ENCODE data around the gene MLX. TPM values are rescaled to one million over a fixed set of nuclear protein-coding genes. Genes with fewer than 3 reads are reported as not detected.

Gene MLX
- total RNA-seq, 4 donors from 2014 or later: 47.0 to 62.8 (median 52.9) TPM

DNA sequence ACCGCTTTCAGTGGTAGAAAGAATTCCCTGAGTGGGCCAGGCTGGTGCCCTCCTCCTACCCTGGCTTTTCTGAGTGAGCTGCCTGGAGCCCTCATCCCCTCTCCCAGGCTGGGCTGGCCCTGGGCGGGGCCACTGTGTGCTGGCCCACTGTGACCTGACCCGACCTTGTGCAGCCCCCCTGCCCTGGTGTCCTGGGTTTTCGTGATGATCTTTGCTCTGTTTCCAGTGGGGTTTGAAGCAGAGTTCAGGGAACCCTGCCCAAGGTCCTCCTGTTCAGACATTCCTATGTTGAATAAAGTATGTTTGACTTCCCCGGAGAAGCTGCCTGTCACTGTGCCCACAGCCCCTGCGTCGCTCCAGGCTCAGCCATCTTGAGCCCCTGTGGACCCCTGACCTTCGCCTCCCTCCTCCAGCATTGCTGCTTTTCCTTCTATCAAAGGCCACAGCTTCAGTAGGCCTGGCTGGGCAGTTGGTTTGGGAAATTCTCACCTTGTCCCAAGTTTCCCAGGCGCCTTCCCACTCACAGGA lies 44.6 kb upstream of the MLX start:
- Histone ChIP-seq H3K27me3 (no peaks in the 10 kb centered on the region), H3K36me3 (peaks cover 0 to 11% of the 10 kb centered on the region in 2 donors), H3K9me3 (no peaks in the 10 kb centered on the region), H3K4me3 (replicated peaks in 1 of 3) (no peak overlapping the region), H3K27ac (peak overlapping the region in 2 of 3 donors; percentile 93 to 99), H3K4me1 (peaks cover 30 to 74% of the 10 kb centered on the region in 2 donors)
- intact Hi-C loops (cut with DNase I): no loop called here
- WGBS, 2 donors: 79 to 87% methylated on average over 7 to 9 of the region's 9 CpGs
- DNase-seq: no peak
- TF ChIP-seq, protein P1, sequence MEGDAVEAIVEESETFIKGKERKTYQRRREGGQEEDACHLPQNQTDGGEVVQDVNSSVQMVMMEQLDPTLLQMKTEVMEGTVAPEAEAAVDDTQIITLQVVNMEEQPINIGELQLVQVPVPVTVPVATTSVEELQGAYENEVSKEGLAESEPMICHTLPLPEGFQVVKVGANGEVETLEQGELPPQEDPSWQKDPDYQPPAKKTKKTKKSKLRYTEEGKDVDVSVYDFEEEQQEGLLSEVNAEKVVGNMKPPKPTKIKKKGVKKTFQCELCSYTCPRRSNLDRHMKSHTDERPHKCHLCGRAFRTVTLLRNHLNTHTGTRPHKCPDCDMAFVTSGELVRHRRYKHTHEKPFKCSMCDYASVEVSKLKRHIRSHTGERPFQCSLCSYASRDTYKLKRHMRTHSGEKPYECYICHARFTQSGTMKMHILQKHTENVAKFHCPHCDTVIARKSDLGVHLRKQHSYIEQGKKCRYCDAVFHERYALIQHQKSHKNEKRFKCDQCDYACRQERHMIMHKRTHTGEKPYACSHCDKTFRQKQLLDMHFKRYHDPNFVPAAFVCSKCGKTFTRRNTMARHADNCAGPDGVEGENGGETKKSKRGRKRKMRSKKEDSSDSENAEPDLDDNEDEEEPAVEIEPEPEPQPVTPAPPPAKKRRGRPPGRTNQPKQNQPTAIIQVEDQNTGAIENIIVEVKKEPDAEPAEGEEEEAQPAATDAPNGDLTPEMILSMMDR (IDR thresholded peaks at IDR 0.05): no peak
- TF ChIP-seq POLR2A (IDR thresholded peaks at IDR 0.05): no peak

DNA sequence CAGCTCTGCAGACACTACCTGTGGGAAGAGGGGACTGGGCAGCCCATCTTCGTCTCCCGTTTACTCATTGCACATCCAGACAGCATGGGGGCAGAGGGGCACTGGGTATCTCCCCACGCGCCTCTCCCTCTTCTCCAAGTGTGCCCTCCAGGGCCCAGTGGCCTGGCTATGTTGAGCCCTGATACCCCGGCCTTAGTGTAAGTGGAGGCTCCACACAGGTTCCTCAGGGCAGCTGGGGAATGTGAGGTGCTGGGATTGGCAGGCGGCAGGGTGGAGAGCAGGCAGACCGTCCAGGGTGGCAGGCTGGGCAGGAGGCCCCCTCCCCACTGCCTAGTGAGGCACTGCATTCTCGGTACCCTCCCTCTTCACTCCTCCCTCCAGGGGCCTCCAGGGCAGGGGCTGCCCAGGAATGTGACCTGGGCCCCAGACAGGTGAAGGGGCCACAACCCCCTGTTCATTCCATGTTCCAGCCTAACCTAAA lies 44.1 kb upstream of the MLX start:
- H3K27me3 ChIP-seq: no peaks in the 10 kb centered on the region
- 83 to 98% methylated on average over 6 of the region's 8 CpGs for WGBS, 2 donors
- no peak overlapping the region for H3K4me3 ChIP-seq (replicated peaks in 1 of 3)
- no peak for TF ChIP-seq POLR2A (IDR thresholded peaks at IDR 0.05)
- TF ChIP-seq, protein P1 (IDR thresholded peaks at IDR 0.05): no peak
- intact Hi-C loops (cut with DNase I): no loop called here
- no peak for DNase-seq
- peaks cover 0 to 11% of the 10 kb centered on the region in 2 donors for H3K36me3 ChIP-seq
- peaks cover 30 to 73% of the 10 kb centered on the region in 2 donors for H3K4me1 ChIP-seq
- H3K27ac ChIP-seq: peak overlapping the region in 2 of 3 donors; percentile 93 to 99
- H3K9me3 ChIP-seq: no peaks in the 10 kb centered on the region

DNA sequence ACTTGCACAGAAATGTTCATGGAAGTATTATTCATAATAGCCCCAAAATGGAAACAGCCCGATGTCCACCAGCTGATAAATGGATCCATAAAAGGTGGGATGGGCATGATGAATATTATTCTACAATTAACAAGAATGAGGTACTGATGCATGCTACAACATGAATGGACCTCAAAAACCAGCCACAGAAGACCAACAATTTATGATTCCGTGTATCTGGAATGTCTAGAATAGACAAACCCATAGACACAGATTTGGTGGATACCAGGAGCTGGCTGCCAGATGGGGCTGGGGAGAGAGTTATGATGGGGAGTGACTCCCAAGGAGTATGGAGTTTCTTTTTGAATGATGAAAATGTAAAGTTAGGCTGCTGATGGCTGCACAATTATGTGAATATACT lies 41.7 kb upstream of the MLX start:
- H3K27me3 ChIP-seq: no peaks in the 10 kb centered on the region
- H3K4me3 ChIP-seq (replicated peaks in 1 of 3): no peak overlapping the region
- DNase-seq: no peak
- H3K4me1 ChIP-seq: peaks cover 12 to 50% of the 10 kb centered on the region in 2 donors
- peaks cover 0 to 11% of the 10 kb centered on the region in 2 donors for H3K36me3 ChIP-seq
- intact Hi-C loops (cut with DNase I): loop anchor here (5.0 kb wide), 1 partner anchor 203 kb away; no protein-coding TSS in a partner anchor
- 87 to 90% methylated on average over 2 of the region's 2 CpGs for WGBS, 2 donors
- no peak for TF ChIP-seq POLR2A (IDR thresholded peaks at IDR 0.05)
- TF ChIP-seq, protein P1 (IDR thresholded peaks at IDR 0.05): no peak
- H3K9me3 ChIP-seq: no peaks in the 10 kb centered on the region
- peak overlapping the region in 2 of 3 donors; percentile 30 to 78 for H3K27ac ChIP-seq

DNA sequence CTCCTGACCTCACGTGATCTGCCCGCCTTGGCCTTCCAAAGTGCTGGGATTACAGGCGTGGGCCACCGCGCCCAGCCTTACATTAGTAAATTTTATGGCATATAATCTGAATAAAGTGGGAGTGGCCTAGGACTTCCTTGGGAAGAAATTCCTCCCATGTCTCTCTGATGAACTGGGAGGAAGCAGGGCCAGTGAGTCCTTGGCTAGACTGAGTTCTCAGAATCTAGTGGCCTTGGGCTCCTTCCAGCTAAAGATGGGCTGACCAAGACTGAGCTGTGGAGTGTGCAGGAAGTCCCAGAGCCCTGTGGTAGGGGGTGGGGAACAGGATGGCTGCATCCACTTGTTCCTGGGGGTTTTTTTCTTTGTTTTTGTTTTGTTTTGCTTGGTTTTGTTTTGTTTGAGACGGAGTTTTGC lies 40.9 kb upstream of the MLX start:
- DNase-seq: peak in 1 of 2 donors; percentile 55
- Histone ChIP-seq H3K27ac (peak overlapping the region in 2 of 3 donors; percentile 68 to 78), H3K27me3 (no peaks in the 10 kb centered on the region), H3K4me3 (replicated peaks in 1 of 3) (no peak overlapping the region), H3K36me3 (peaks cover 0 to 10% of the 10 kb centered on the region in 2 donors), H3K4me1 (peaks cover 6 to 50% of the 10 kb centered on the region in 2 donors), H3K9me3 (no peaks in the 10 kb centered on the region)
- no peak for TF ChIP-seq POLR2A (IDR thresholded peaks at IDR 0.05)
- TF ChIP-seq, protein P1 (IDR thresholded peaks at IDR 0.05): no peak
- intact Hi-C loops (cut with DNase I): loop anchor here (5.0 kb wide), 1 partner anchor 204 kb away; no protein-coding TSS in a partner anchor
- 71 to 77% methylated on average over 6 of the region's 6 CpGs for WGBS, 2 donors

DNA sequence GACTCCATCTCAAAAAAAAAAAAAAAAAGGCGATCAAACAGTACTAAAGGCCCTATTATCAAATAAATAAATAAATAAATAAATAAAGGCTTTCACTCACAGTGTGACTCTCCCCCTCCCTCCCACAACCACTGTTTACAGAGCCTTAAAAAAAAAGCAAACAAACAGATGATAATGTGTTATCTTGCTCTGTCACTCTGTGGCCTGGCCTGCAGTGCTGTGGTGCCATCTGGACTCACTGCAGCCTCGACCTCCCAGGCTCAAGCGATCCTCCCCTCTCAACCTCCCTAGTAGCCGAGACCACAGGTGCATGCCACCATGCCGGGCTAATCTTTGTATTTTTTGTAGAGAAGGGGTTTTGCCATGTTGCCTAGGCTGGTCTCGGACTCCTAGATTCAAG lies 39.0 kb upstream of the MLX start:
- intact Hi-C loops (cut with DNase I): loop anchor here (5.0 kb wide), 1 partner anchor 206 kb away; no protein-coding TSS in a partner anchor

More for the DNA sequence above, 39.0 kb upstream of the MLX start:
- TF ChIP-seq, protein P1 (IDR thresholded peaks at IDR 0.05): no peak
- TF ChIP-seq POLR2A (IDR thresholded peaks at IDR 0.05): no peak
- no peak for DNase-seq
- Histone ChIP-seq H3K9me3 (no peaks in the 10 kb centered on the region), H3K4me3 (replicated peaks in 1 of 3) (no peak overlapping the region), H3K4me1 (peaks cover 6 to 39% of the 10 kb centered on the region in 2 donors), H3K27me3 (no peaks in the 10 kb centered on the region), H3K36me3 (peaks cover 0 to under 1% of the 10 kb centered on the region in 2 donors), H3K27ac (no peak overlapping the region)
- 88 to 92% methylated on average over 6 of the region's 6 CpGs for WGBS, 2 donors
